Suprapubic skin (tissue), 4 donors: Measurements from ENCODE around the gene CSTF3.

ENCODE experiments used
- EP300 ChIP-seq: sonication (generic); formaldehyde crosslinking; IDR thresholded peaks from one replicate; pipeline ENCODE4 v1.6.1; 2017; ENCODE audit warnings: antibody characterized with exemption
- POLR2A ChIP-seq, 2 donors: fragments of 450-650 bp; IDR thresholded peaks; one replicate each; pipeline ENCODE4 v1.6.1; 2017; ENCODE audit warnings: antibody characterized with exemption in 2 of 2, mild to moderate bottlenecking in 2 of 2, moderate library complexity in 2 of 2
- POLR2AphosphoS5 ChIP-seq, 3 donors: sonication (generic); formaldehyde crosslinking; IDR thresholded peaks; one replicate each; pipeline ENCODE4 v1.6.1; 2017; ENCODE audit warnings: antibody characterized with exemption in 3 of 3
- TF ChIP-seq, protein P1 (sequence below), 2 donors: fragments of 200-600 bp in 1 of 2; fragments of 450-650 bp in 1 of 2; sonication (generic) in 1 of 2; IDR thresholded peaks; one replicate each; pipeline ENCODE4 v1.5.1; 2016 to 2019; ENCODE audit warnings: antibody characterized with exemption in 2 of 2, mild to moderate bottlenecking in 1 of 2, moderate library complexity in 1 of 2

DNA sequence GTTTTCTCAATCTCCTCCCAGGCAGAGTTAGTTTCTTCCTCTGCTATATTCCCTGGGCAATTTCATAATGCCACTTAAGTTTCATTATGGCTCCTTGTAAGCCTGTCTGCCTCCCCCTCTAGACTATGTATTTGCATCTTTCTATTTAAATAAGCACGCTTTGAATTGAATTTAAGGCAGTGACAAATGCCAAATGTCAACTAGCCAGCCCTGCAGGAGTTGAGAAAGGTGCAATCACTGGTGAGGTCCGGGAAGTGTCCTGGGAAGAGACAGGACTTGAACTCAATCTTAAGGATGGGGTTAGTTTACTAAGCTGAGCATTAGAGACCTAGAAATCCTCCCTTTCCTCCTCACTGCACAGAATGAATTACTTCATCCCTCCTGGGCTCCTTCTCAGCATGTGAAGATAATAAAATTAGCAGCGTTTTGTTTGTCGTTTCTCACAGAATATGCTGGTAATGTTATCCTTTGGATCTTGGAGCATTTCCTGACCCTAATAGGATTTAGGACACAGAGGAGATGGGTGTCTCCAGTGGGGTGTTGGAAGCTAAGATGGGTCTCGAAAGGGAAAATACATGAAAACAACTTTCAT lies 120.3 kb downstream of the CSTF3 start:
- TF ChIP-seq POLR2AphosphoS5 (IDR thresholded peaks at IDR 0.05) (no peak), EP300 (no peak), POLR2A (IDR thresholded peaks at IDR 0.05) (no peak)
- TF ChIP-seq, protein P1, sequence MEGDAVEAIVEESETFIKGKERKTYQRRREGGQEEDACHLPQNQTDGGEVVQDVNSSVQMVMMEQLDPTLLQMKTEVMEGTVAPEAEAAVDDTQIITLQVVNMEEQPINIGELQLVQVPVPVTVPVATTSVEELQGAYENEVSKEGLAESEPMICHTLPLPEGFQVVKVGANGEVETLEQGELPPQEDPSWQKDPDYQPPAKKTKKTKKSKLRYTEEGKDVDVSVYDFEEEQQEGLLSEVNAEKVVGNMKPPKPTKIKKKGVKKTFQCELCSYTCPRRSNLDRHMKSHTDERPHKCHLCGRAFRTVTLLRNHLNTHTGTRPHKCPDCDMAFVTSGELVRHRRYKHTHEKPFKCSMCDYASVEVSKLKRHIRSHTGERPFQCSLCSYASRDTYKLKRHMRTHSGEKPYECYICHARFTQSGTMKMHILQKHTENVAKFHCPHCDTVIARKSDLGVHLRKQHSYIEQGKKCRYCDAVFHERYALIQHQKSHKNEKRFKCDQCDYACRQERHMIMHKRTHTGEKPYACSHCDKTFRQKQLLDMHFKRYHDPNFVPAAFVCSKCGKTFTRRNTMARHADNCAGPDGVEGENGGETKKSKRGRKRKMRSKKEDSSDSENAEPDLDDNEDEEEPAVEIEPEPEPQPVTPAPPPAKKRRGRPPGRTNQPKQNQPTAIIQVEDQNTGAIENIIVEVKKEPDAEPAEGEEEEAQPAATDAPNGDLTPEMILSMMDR (IDR thresholded peaks at IDR 0.05): no peak
